HG02840 (cell line): ENCODE results near the gene GALNT15.

ENCODE experiments used
- ATAC-seq: cut with Tn5 transposase; IDR thresholded peaks from one replicate; pipeline ENCODE4 v1.9.1; 2021; ENCODE audit warnings: mild to moderate bottlenecking, moderate library complexity, moderate number of reproducible peaks; ENCODE audit not compliant: unreplicated experiment, low FRiP score

Gene GALNT15

GRCh38 chr3:16270855-16271254, 96.4 kb downstream of the GALNT15 start:
- ATAC-seq = no peak

- no peak for ATAC-seq
Measured at GRCh38 chr3:16272588-16272987, 98.1 kb downstream of the GALNT15 start.

GRCh38 chr3:16273867-16274266, 99.4 kb downstream of the GALNT15 start:
- ATAC-seq = no peak

- no peak for ATAC-seq
Measured at GRCh38 chr3:16277471-16277870, 103.0 kb downstream of the GALNT15 start.

- no peak for ATAC-seq
Measured at GRCh38 chr3:16279010-16279801, 104.7 kb downstream of the GALNT15 start.

GRCh38 chr3:16280671-16281070, 106.2 kb downstream of the GALNT15 start:
- ATAC-seq = no peak
